Right ventricle myocardium superior (tissue), 1 donor: Measurements from ENCODE around the gene TRIM52. TPM values are rescaled to one million over a fixed set of nuclear protein-coding genes. Genes with fewer than 3 reads are reported as not detected.
A peak's percentile ranks its signal among the peaks of the same experiment; 100 is the strongest.
"Not testable (repeated sequence)": the region's sequence is repeated elsewhere in the genome, so short reads cannot be mapped to it uniquely, and the experiment has no call there.

Experiments used
- ATAC-seq: fragments of 200-7000 bp; cut with Tn5 transposase; one replicate; pipeline ENCODE4 v1.9.1; 2020; ENCODE audit warnings: mild to moderate bottlenecking; ENCODE audit not compliant: poor library complexity
- DNase-seq: peaks from one replicate; pipeline ENCODE4 v3.0.0-alpha.2; 2020
- intact Hi-C: fragments of 100-400 bp; cut with DNase I; formaldehyde crosslinking; loops from one replicate; pipeline ENCODE4 v1.11.2; 2022
- long read RNA-seq: library from polyadenylated mRNA; unstranded; transcript quantifications from one replicate; pipeline ENCODE4 v2.0.0, GENCODE V29; 2021
- total RNA-seq: library from RNA; stranded (reverse); fragmentation: NEBNext Ultra II Directional; extraction: Animal tissue kit (Norgen Biotek cat#: 25700); gene quantifications from one replicate; pipeline ENCODE4 v1.2.1, GENCODE V29; 2021
- donor health status: DM: no; HTN: yes; CAD: no; lungs with severe emphysema.

TRIM52 gene
- total RNA-seq: 9.3 TPM
- long read RNA-seq, full-length matches to known transcripts: 8 of 8 reads
- long read RNA-seq, partial matches to known transcripts: 0 of 8 reads
- long read RNA-seq, other reads (novel, unspliced or antisense): 0 of 8 reads

GRCh38 chr5:181260720-181261319 lies at the start of gene TRIM52:
TSS of gene TRIM52 (minus strand) at chr5:181261143. CDS start at chr5:181260813, 330 bp downstream.
- intact Hi-C loops: no loop called here
- ATAC-seq (peak; percentile 93), DNase-seq (peak; percentile 96)

- intact Hi-C loops, DNase-seq, ATAC-seq: not testable (repeated sequence)
These were observed 26.4 kb upstream of the TRIM52 start for GRCh38 chr5:181287331-181287730.

- ATAC-seq, DNase-seq, intact Hi-C loops: not testable (repeated sequence)
These were observed 25.2 kb upstream of the TRIM52 start for GRCh38 chr5:181285962-181286705.

- DNase-seq, intact Hi-C loops, ATAC-seq: not testable (repeated sequence)
These were observed 23.2 kb upstream of the TRIM52 start for GRCh38 chr5:181283841-181284755.

GRCh38 chr5:181283347-181283746 lies 22.4 kb upstream of the TRIM52 start:
- intact Hi-C loops: no loop called here
- no peak for DNase-seq
- no peak for ATAC-seq

- DNase-seq: no peak
- no peak for ATAC-seq
- intact Hi-C loops: no loop called here
These were observed 21.9 kb upstream of the TRIM52 start for GRCh38 chr5:181282874-181283273.

GRCh38 chr5:181282415-181282814 lies 21.5 kb upstream of the TRIM52 start:
- DNase-seq, intact Hi-C loops, ATAC-seq: not testable (repeated sequence)

GRCh38 chr5:181281984-181282316 lies 21.0 kb upstream of the TRIM52 start:
- DNase-seq (no peak), ATAC-seq (no peak)
- intact Hi-C loops: no loop called here

GRCh38 chr5:181281077-181281983 lies 20.4 kb upstream of the TRIM52 start:
- DNase-seq: no peak
- intact Hi-C loops: no loop called here
- ATAC-seq: no peak

- DNase-seq (no peak), ATAC-seq (no peak)
- intact Hi-C loops: no loop called here
These were observed 19.4 kb upstream of the TRIM52 start for GRCh38 chr5:181280251-181280762.

GRCh38 chr5:181273433-181273744 lies 12.4 kb upstream of the TRIM52 start:
- ATAC-seq (peak; percentile 64), DNase-seq (peak; percentile 50)
- intact Hi-C loops: not testable (repeated sequence)

- ATAC-seq: no peak
- no peak for DNase-seq
- intact Hi-C loops: no loop called here
These were observed 10.1 kb upstream of the TRIM52 start for GRCh38 chr5:181271081-181271480.

- DNase-seq, ATAC-seq, intact Hi-C loops: not testable (repeated sequence)
These were observed 7.0 kb upstream of the TRIM52 start for GRCh38 chr5:181267907-181268306.

GRCh38 chr5:181267291-181267904 lies 6.5 kb upstream of the TRIM52 start:
- ATAC-seq, DNase-seq, intact Hi-C loops: not testable (repeated sequence)

GRCh38 chr5:181265092-181265671 lies 4.2 kb upstream of the TRIM52 start:
- intact Hi-C loops: no loop called here
- ATAC-seq (no peak), DNase-seq (no peak)

- intact Hi-C loops: loop anchor here (2.0 kb wide), 1 partner anchor 77 kb away; no protein-coding TSS in a partner anchor
- DNase-seq (no peak), ATAC-seq (no peak)
These were observed 2.7 kb upstream of the TRIM52 start for GRCh38 chr5:181263633-181264032.
